Right renal pelvis (tissue), 4 donors: ENCODE measurements around the gene ZKSCAN5. TPM values are rescaled to one million over a fixed set of nuclear protein-coding genes. Genes with fewer than 3 reads are reported as not detected.
"Not testable (repeated sequence)": the region's sequence is repeated elsewhere in the genome, so short reads cannot be mapped to it uniquely, and the experiment has no call there.

Source experiments
- DNase-seq, 4 donors: peaks; one replicate each; pipeline ENCODE4 v3.0.0-alpha.2; 2013; ENCODE audit warnings: low read depth in 4 of 4, low spot score in 3 of 4, missing footprints in 1 of 4
- polyA plus RNA-seq, 4 donors: library from polyadenylated mRNA; unstranded; fragments of 120-200 nt; gene quantifications; one replicate each; pipeline ENCODE4 v1.2.1, GENCODE V29; 2013; ENCODE audit not compliant: insufficient read length in 4 of 4

Gene ZKSCAN5
- polyA plus RNA-seq, 4 donors: 14.4 to 16.6 (median 16.3) TPM

- peak; percentile 87 to 93 (median 92) for DNase-seq
Observed at GRCh38 chr7:99551767-99552463, 47.5 kb downstream of the ZKSCAN5 start, which contains the start of gene FAM200A. Gene FAM200A, minus strand, starts transcription at chr7:99552114. Its CDS starts 3,707 bp downstream, at chr7:99548407.

GRCh38 chr7:99553039-99553438, 48.6 kb downstream of the ZKSCAN5 start:
- no peak for DNase-seq

GRCh38 chr7:99554939-99555338, 50.5 kb downstream of the ZKSCAN5 start:
- DNase-seq: no peak

GRCh38 chr7:99557196-99557607, 52.7 kb downstream of the ZKSCAN5 start:
- no peak for DNase-seq

GRCh38 chr7:99557940-99558305, 53.5 kb downstream of the ZKSCAN5 start:
- DNase-seq: peak in 1 of 4 donors; percentile 7

GRCh38 chr7:99558306-99559174, 54.1 kb downstream of the ZKSCAN5 start, which contains the start of gene ZNF655:
Gene ZNF655, plus strand, starts transcription at chr7:99558642. Its CDS starts 1,918 bp downstream, at chr7:99560560.
- DNase-seq: peak; percentile 86 to 91 (median 88)

- DNase-seq: peak in 1 of 4 donors; percentile 39
Observed at GRCh38 chr7:99559175-99559915, 54.9 kb downstream of the ZKSCAN5 start.

- DNase-seq: no peak
Observed at GRCh38 chr7:99560834-99561736, 56.6 kb downstream of the ZKSCAN5 start.

GRCh38 chr7:99561737-99562051, 57.2 kb downstream of the ZKSCAN5 start:
- DNase-seq: no peak

GRCh38 chr7:99562114-99562784, 57.8 kb downstream of the ZKSCAN5 start:
- no peak for DNase-seq

GRCh38 chr7:99562832-99563231, 58.4 kb downstream of the ZKSCAN5 start:
- DNase-seq: no peak

GRCh38 chr7:99563650-99564049, 59.2 kb downstream of the ZKSCAN5 start:
- DNase-seq: no peak

GRCh38 chr7:99568770-99569169, 64.3 kb downstream of the ZKSCAN5 start:
- DNase-seq: not testable (repeated sequence)

- DNase-seq: no peak
Observed at GRCh38 chr7:99571768-99572167, 67.3 kb downstream of the ZKSCAN5 start.

GRCh38 chr7:99573257-99573656, 68.8 kb downstream of the ZKSCAN5 start:
- no peak for DNase-seq

GRCh38 chr7:99576251-99576650, 71.8 kb downstream of the ZKSCAN5 start:
- no peak for DNase-seq

GRCh38 chr7:99579281-99579955, 75.0 kb downstream of the ZKSCAN5 start:
- DNase-seq: no peak

- DNase-seq: peak; percentile 43 to 52 (median 46)
Observed at GRCh38 chr7:99579956-99580777, 75.7 kb downstream of the ZKSCAN5 start.
